A673 (cell line): ENCODE data around the gene MEFV. TPM values are rescaled to one million over a fixed set of nuclear protein-coding genes. Genes with fewer than 3 reads are reported as not detected.
"Not testable (repeated sequence)": the region's sequence is repeated elsewhere in the genome, so short reads cannot be mapped to it uniquely, and the experiment has no call there.

Source experiments
- BruUV-seq: library from RNA; stranded (reverse); fragments of 400-500 nt; replicated peaks from 2 replicates; lab custom pipeline; 2021; lab: Mats Ljungman, UMichigan
- CTCF ChIA-PET: fragments of 300-600 bp; sonication (Branson Sonifier 250); formaldehyde crosslinking; loops from one replicate; lab custom pipeline; 2022; ENCODE audit warnings: antibody characterized with exemption; lab: Charles Lee
- POLR2A ChIA-PET: fragments of 300-600 bp; sonication (Branson Sonifier 250); formaldehyde crosslinking; loops from one replicate; lab custom pipeline; 2022; ENCODE audit warnings: antibody characterized with exemption; ENCODE audit not compliant: low non-redundant PET; lab: Charles Lee
- DNase-seq: peaks from one replicate; pipeline ENCODE4 v3.0.0-alpha.2; 2015; ENCODE audit warnings: low spot score
- H3K27ac ChIP-seq: fragments of 200-600 bp; sonication (generic); 2 replicates; pipeline ENCODE4 v1.5.1; 2016; ENCODE audit warnings: mixed run types, low read depth, mild to moderate bottlenecking, mixed read lengths, antibody characterized with exemption, low read length; ENCODE audit not compliant: poor library complexity, severe bottlenecking
- H3K27me3 ChIP-seq: fragments of 200-600 bp; sonication (generic); replicated peaks from 2 replicates; pipeline ENCODE4 v1.6.1; 2017; ENCODE audit warnings: mixed run types, low read depth, mild to moderate bottlenecking, mixed read lengths, antibody characterized with exemption, low read length; ENCODE audit not compliant: insufficient read depth, poor library complexity
- H3K36me3 ChIP-seq: fragments of 200-600 bp; sonication (generic); 2 replicates; pipeline ENCODE4 v1.6.1; 2016; ENCODE audit warnings: mixed run types, mild to moderate bottlenecking, mixed read lengths, antibody characterized with exemption, low read length; ENCODE audit not compliant: insufficient read depth, poor library complexity, severe bottlenecking
- H3K4me1 ChIP-seq: fragments of 200-600 bp; sonication (generic); 2 replicates; pipeline ENCODE4 v1.6.1; 2017; ENCODE audit warnings: mixed run types, mild to moderate bottlenecking, mixed read lengths, antibody characterized with exemption, low read length; ENCODE audit not compliant: insufficient read depth, poor library complexity, severe bottlenecking
- H3K4me3 ChIP-seq: fragments of 200-600 bp; sonication (generic); 2 replicates; pipeline ENCODE4 v1.5.1; 2016; ENCODE audit warnings: low read depth, mixed run types, mild to moderate bottlenecking, mixed read lengths, low read length; ENCODE audit not compliant: poor library complexity, severe bottlenecking
- H3K9me3 ChIP-seq: fragments of 200-600 bp; sonication (generic); 2 replicates; pipeline ENCODE4 v1.6.1; 2016; ENCODE audit warnings: mixed run types, low read depth, mild to moderate bottlenecking, mixed read lengths, antibody characterized with exemption, low read length; ENCODE audit not compliant: poor library complexity, severe bottlenecking
- EZH2 ChIP-seq: fragments of 200-600 bp; sonication (generic); IDR thresholded peaks from 2 replicates; pipeline ENCODE4 v1.6.1; 2017; ENCODE audit warnings: borderline replicate concordance, low read depth, mild to moderate bottlenecking, mixed read lengths, antibody characterized with exemption, low read length; ENCODE audit not compliant: poor library complexity, severe bottlenecking
- intact Hi-C: fragments of 100-400 bp; cut with micrococcal nuclease; formaldehyde crosslinking; loops from one replicate; pipeline ENCODE4 v1.10.0; 2022; ENCODE audit not compliant: unreplicated experiment
- total RNA-seq: library from RNA; stranded (reverse); gene quantifications from 2 replicates; pipeline ENCODE4 v1.2.3, GENCODE V29; 2021
- TF ChIP-seq, protein P1 (sequence below): fragments of 300-800, 200-600 bp; sonication (generic); conservative IDR thresholded peaks from 2 replicates; pipeline ENCODE4 v1.5.1; 2017; ENCODE audit warnings: low read depth, mild to moderate bottlenecking, antibody characterized with exemption, low read length, moderate library complexity, mixed read lengths

Gene MEFV
- total RNA-seq, 1 experiment from 2014 or later = not detected

DNA sequence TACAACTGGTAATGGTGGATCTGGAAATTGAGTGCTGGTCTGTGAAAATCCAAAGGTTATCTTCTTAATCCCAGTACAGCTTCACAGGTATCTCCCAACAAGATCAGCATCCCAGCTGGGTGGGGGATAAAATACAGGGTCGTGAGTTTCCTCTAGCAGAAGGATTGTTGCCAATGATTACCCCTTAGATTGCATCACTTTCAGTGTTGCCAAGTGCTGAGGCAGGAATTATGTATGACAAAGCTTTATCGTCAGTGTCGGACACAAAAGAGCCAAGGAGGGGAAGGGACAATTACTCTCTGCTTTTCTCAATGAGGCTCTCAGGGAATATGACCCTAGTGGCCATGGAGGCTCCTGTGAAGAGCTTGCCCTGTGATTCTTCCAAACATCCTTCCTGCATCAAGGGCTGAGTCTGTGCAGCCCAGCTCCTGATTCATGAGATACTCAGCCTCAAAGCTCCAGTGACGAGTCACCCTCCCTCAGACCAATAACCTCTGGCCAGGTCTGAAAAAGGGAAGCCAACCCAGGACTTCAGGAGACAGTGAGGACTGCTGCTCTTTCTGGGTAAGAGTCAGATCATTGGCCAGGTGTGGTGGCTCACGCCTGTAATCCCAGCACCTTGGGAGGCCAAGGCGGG is 53.4 kb downstream of the MEFV start:
- H3K27ac ChIP-seq = no peak overlapping the region
- H3K4me3 ChIP-seq = no peak overlapping the region
- CTCF ChIA-PET = no interaction called here
- H3K27me3 ChIP-seq = peaks cover 7% of the 10 kb centered on the region
- no peaks in the 10 kb centered on the region for H3K4me1 ChIP-seq
- no TSS peak for BruUV-seq
- TF ChIP-seq, protein P1, sequence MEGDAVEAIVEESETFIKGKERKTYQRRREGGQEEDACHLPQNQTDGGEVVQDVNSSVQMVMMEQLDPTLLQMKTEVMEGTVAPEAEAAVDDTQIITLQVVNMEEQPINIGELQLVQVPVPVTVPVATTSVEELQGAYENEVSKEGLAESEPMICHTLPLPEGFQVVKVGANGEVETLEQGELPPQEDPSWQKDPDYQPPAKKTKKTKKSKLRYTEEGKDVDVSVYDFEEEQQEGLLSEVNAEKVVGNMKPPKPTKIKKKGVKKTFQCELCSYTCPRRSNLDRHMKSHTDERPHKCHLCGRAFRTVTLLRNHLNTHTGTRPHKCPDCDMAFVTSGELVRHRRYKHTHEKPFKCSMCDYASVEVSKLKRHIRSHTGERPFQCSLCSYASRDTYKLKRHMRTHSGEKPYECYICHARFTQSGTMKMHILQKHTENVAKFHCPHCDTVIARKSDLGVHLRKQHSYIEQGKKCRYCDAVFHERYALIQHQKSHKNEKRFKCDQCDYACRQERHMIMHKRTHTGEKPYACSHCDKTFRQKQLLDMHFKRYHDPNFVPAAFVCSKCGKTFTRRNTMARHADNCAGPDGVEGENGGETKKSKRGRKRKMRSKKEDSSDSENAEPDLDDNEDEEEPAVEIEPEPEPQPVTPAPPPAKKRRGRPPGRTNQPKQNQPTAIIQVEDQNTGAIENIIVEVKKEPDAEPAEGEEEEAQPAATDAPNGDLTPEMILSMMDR = no peak
- TF ChIP-seq EZH2 = no peak
- peaks cover 12% of the 10 kb centered on the region for H3K9me3 ChIP-seq
- DNase-seq = no peak
- no peaks in the 10 kb centered on the region for H3K36me3 ChIP-seq
- intact Hi-C loops = no loop called here
- POLR2A ChIA-PET = no interaction called here

DNA sequence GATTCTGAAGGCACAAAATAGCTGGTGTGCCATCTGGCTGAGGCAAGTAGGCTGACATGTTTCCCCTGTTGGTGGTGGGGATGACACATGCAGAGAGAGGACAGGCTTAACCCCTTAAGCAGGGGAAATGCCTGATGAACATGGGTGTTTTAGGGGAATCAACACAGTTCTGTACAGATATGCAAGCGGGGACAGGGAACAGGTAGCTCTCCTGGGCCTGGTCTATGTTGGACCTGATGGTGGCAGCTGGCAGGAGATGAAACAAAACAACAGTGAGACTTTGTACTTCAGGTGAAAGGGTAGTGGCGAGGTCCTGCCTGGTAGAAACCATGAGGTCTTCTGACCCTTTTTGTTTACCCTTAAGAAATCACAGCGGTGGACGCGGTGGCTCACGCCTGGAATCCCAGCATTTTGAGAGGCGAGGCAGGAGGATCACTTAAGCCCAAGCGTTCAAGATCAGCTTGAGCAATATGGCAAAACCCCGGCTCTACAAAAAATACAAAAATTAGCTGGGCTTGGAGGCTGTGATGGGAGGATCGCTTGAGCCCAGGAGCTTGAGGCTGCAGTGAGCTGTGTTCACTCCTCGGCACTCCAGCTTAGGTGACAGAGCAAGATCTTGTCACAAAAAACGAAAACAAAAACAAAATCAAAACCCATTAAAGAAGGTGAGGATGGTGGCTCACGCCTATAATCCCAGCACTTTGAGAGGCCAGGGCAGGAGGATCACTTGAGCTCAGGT is 57.9 kb downstream of the MEFV start:
- ChIA-PET POLR2A (no interaction called here), CTCF (no interaction called here)
- intact Hi-C loops = no loop called here
- H3K27ac ChIP-seq = no peak overlapping the region
- BruUV-seq = no TSS peak
- TF ChIP-seq, protein P1 = no peak
- TF ChIP-seq EZH2 = no peak
- H3K4me3 ChIP-seq = no peak overlapping the region
- peaks cover 7% of the 10 kb centered on the region for H3K27me3 ChIP-seq
- no peaks in the 10 kb centered on the region for H3K36me3 ChIP-seq
- no peak for DNase-seq
- H3K4me1 ChIP-seq = no peaks in the 10 kb centered on the region
- no peaks in the 10 kb centered on the region for H3K9me3 ChIP-seq

DNA sequence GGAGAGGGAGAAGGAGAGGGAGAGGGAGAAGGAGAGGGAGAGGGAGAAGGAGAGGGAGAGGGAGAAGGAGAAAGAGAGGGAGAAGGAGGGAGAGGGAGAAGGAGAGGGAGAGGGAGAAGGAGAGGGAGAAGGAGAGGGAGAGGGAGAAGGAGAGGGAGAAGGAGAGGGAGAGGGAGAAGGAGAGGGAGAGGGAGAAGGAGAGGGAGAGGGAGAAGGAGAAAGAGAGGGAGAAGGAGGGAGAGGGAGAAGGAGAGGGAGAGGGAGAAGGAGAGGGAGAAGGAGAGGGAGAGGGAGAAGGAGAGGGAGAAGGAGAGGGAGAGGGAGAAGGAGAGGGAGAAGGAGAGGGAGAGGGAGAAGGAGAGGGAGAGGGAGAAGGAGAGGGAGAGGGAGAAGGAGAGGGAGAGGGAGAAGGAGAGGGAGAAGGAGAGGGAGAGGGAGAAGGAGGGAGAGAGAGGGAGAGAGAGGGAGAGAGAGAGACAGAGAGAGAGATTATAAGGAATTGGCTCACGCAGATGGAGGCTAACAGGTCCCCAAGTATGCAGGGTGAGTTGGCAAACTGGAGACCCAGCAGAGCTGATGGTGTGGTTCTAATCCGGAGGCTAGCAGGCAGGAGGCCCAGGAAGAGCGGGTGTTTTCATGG is 58.6 kb downstream of the MEFV start:
- H3K27me3 ChIP-seq, H3K9me3 ChIP-seq, H3K36me3 ChIP-seq, POLR2A ChIA-PET, H3K4me1 ChIP-seq, BruUV-seq, DNase-seq, H3K27ac ChIP-seq, intact Hi-C loops, H3K4me3 ChIP-seq, CTCF ChIA-PET: not testable (repeated sequence)
